Gastroesophageal sphincter (tissue), 2 donors: ENCODE measurements around the gene FAM120A.

ENCODE experiments used
- EP300 ChIP-seq: sonication (generic); formaldehyde crosslinking; IDR thresholded peaks from one replicate; pipeline ENCODE4 v1.6.1; 2017; ENCODE audit warnings: antibody characterized with exemption, mild to moderate bottlenecking
- POLR2A ChIP-seq, 2 donors: fragments of 450-650 bp; IDR thresholded peaks; one replicate each; pipeline ENCODE4 v1.6.1; 2017; ENCODE audit warnings: antibody characterized with exemption in 2 of 2, mild to moderate bottlenecking in 2 of 2, moderate library complexity in 1 of 2

DNA sequence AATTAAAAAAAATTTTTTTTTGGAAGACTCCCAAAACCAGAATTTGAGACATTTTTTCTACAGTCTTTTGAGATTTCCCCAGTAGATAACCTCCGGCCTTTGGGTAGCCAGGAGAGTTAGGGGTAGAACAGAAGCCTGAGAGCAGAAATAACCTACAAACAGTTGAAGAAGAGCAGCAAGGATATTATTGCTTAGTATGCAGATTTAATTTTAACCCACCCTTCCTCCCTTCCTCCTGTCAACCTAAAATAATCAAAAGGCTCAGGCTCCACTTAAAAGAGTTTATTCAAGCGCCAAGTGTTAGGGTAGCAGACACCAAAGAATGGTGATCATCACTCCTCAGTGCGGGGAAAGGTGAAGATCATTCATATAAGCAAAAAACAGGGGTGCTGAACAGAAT lies 17.4 kb upstream of the FAM120A start:
- TF ChIP-seq POLR2A (IDR thresholded peaks at IDR 0.05) = no peak
- no peak for TF ChIP-seq EP300
